ENCODE results near the gene KCNMA1.

DNA sequence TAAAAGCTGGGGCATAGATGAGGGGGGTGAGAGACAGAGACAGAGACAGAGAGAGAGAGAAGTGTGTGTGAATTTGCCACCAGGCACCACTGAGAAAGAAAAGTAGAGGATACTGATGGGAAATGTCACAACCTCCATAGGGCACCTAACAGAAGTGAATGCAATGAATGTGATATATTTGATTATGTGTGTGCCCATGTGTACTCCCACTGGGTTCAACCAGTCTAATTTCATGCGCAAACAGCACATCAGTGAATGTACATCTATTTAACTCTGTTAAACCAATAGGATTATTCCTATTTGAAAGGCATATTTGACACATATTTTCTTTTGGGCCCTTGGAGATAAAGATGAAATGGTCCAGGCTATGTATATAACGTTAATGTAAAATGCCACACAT lies 241.3 kb downstream of the KCNMA1 start:
- TF ChIP-seq, protein P1, sequence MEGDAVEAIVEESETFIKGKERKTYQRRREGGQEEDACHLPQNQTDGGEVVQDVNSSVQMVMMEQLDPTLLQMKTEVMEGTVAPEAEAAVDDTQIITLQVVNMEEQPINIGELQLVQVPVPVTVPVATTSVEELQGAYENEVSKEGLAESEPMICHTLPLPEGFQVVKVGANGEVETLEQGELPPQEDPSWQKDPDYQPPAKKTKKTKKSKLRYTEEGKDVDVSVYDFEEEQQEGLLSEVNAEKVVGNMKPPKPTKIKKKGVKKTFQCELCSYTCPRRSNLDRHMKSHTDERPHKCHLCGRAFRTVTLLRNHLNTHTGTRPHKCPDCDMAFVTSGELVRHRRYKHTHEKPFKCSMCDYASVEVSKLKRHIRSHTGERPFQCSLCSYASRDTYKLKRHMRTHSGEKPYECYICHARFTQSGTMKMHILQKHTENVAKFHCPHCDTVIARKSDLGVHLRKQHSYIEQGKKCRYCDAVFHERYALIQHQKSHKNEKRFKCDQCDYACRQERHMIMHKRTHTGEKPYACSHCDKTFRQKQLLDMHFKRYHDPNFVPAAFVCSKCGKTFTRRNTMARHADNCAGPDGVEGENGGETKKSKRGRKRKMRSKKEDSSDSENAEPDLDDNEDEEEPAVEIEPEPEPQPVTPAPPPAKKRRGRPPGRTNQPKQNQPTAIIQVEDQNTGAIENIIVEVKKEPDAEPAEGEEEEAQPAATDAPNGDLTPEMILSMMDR (IDR thresholded peaks at IDR 0.05): no peak
- no peak for TF ChIP-seq POLR2A (IDR thresholded peaks at IDR 0.05)
